Kidney capillary endothelial cell (primary cell): Measurements from ENCODE around the gene OR10S1.
"Not testable (repeated sequence)": the region's sequence is repeated elsewhere in the genome, so short reads cannot be mapped to it uniquely, and the experiment has no call there.

ENCODE experiments used
- DNase-seq: peaks from one replicate; pipeline ENCODE4 v3.0.0-alpha.2; 2018; ENCODE audit warnings: low spot score

The OR10S1 gene, protein sequence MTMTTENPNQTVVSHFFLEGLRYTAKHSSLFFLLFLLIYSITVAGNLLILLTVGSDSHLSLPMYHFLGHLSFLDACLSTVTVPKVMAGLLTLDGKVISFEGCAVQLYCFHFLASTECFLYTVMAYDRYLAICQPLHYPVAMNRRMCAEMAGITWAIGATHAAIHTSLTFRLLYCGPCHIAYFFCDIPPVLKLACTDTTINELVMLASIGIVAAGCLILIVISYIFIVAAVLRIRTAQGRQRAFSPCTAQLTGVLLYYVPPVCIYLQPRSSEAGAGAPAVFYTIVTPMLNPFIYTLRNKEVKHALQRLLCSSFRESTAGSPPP

DNA sequence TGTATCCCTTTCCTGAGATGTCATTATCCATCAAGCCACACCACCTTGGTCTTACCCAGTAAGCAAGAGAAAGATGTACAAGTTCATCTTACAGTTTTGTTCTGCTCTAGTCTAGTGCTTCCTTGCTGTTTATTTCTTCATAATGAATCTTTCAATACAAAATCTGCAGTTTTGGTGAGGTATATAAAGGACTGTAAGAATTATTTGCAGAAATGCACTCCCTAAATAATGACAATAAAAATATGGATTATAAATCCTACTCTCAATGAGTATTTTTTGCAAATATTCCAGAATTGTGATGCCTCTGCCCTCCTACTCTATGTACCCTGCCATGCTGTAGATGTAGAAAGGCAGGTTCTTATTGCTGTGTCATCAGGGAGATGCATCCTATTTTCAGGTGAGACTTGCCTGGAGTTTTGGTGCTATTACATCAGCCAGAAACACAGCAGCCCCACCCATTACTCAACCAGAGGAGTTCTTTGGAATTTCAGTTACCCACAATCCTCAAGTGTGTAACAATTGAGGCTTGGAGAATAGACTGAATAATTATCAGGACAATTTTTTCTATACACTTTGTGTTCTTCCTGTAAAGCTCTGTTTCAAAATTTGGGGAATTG is at the start of gene OR10S1:
TSS of gene OR10S1 (minus strand) at position 51 of the 617 bp plus-strand sequence. CDS start 117 bp downstream, outside the sequence.
- no peak for DNase-seq

DNA sequence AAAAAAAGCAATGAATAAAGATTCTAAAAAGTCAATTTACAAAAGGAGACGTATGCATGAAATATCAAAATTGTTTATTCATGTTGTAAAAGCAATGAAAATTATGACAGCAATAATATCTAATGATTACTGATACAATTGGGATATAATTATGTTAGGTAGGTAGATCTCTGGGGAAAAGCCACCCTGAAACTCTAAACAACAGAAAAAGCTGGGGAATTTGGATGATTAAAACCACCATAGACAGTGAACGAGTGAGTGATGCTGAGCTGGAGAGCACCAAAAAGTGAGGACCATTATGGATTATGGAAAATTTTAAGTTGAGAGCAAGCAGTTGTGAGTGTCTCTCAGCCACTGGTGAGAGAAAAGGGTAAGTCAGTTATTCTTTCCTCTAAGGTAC is 48.9 kb upstream of the OR10S1 start, which contains the start of gene OR10G8:
TSS of gene OR10G8 (plus strand) at position 301 of the 400 bp plus-strand sequence. CDS start 2,825 bp downstream, outside the sequence.
- no peak for DNase-seq

DNA sequence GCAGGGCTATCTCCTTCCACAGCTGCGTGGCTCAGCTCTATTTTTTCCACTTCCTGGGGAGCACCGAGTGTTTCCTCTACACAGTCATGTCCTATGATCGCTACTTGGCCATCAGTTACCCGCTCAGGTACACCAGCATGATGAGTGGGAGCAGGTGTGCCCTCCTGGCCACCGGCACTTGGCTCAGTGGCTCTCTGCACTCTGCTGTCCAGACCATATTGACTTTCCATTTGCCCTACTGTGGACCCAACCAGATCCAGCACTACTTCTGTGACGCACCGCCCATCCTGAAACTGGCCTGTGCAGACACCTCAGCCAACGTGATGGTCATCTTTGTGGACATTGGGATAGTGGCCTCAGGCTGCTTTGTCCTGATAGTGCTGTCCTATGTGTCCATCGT is 38.3 kb upstream of the OR10S1 start:
- not testable (repeated sequence) for DNase-seq

DNA sequence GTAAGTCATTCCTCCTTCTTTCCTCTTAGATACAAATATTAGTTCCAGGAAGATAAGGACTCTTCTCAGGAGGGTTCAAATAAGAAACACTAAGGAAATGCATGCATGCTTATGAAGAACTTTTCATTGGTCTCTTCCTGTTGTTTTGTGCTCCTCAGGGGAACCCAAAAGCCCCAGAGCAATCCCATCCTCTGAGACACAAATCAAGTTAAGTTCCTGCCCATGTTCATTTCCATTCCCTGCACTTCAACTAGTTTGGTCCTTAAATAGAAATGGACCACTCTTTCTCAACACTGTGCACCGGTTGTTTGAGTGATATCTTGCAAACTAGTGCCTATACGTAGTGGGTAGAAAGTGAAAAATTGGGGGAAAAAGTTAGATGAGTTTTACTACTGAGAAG is 35.1 kb upstream of the OR10S1 start, which contains the start of gene OR10G4:
TSS of gene OR10G4 (plus strand) at position 301 of the 400 bp plus-strand sequence. CDS start 2,578 bp downstream, outside the sequence.
- no peak for DNase-seq

DNA sequence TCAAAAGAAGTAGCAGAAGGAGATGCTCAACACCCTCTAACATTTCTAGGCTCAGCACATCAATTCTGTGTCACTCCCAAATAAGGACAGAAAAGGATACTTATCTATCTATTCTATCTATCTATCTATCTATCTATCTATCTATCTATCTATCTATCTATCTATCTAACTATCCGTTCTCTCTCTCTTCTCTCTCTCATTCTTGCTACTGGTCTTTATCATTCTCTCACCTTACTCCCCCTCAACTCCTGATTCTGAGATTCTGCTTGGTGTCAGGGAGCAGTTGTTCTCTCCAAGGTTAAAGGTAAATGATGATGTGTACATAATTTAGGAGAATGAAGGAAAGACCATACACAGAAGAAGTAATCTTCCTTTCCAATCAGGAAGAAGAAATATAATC is 17.5 kb upstream of the OR10S1 start, which contains the start of gene OR10G6:
TSS of gene OR10G6 (minus strand) at position 43 of the 400 bp plus-strand sequence. CDS start at position 43, 0 bp downstream.
- no peak for DNase-seq

DNA sequence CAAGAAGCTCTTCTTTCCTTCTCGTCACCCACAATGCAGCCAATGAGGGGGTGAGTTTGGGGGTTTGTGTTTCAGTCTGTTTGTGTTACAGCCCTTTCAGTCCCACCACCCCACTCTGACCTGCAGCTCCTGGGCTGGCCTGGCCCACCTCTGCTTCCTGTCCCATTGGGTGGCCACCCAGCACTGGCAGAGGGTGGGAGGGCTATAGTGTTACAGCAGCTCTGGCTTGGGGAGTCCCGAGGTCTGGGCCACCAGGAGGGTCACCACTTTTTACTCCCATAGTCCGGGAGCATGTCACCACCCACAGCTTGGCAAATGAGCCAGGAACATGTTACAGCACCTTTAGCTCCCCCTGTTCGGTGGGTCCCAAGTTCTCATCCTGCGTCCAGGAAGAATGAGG is 1.7 kb upstream of the OR10S1 start:
- no peak for DNase-seq

DNA sequence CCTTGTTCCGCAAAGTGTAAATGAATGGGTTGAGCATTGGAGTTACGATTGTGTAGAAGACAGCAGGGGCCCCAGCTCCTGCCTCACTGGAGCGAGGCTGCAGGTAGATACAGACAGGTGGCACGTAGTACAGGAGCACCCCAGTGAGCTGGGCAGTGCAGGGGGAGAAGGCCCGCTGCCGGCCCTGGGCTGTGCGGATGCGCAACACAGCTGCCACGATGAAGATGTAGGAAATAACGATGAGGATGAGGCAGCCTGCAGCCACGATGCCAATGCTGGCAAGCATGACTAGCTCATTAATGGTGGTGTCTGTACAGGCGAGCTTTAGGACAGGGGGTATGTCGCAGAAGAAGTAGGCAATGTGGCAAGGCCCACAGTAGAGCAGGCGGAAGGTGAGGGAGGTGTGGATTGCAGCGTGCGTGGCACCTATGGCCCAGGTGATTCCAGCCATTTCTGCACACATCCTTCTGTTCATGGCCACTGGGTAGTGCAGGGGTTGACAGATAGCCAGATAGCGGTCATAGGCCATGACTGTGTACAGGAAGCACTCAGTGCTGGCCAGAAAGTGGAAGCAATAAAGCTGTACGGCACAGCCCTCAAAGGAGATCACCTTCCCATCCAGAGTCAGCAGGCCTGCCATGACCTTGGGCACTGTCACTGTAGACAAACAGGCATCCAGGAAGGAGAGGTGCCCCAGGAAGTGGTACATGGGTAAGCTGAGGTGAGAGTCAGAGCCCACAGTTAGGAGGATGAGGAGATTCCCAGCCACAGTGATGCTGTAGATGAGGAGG is 616 bp downstream of the OR10S1 start:
- no peak for DNase-seq

DNA sequence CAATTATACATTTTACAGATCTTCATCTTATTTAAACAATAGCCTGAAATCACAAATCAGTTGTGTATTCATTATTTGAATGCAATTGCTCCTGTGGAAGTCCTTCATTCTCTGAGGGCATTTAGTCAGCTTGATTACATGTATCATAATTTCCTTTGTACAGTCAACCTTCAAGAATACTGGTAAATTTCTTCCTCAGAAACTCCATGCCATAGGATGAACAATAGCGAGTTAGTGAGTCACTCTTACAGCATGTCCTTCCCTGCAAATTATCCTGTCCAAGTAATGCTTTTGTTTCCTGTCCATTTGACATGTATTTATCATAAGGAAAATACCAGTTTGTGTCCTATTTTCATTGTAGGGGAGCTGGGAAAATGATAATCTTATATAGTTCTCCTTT is 3.8 kb downstream of the OR10S1 start:
- DNase-seq, result peak; percentile 99

DNA sequence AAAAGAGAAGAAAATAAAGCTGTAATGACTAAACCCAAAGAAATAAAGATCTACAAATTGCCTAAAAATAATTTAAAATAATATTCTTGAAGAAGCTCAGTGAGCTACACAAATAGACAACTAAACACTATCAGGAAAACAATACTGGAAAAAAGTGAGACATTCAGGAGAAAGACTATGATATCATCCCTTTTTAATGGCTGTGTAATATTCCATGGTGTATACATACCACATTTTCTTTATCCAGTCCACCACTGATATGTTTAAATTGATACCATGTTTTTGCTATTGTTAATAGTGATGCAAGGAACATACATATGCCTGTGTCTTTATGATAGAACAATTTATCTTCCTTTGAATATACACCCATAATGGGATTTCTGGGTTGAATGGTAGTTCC is 20.8 kb downstream of the OR10S1 start:
- DNase-seq, result no peak

DNA sequence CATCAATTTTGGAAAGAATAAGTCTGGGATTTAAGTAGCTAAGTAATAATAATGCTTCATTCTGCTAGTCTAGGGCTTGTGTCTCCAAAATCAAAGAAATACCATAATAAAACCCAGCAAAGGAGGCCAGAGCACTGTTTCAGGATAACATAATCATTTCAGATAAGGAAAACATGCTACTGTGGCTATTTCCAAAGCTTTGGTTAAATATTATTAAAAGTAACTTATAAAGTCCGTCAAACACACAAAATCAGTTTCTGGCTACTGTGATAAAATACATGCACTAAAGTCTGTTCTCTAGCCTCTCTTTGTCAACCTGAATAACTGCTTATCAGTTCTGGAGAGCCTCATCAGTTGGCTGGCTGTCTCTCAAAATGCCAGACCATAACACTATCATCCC is 32.4 kb downstream of the OR10S1 start:
- no peak for DNase-seq

DNA sequence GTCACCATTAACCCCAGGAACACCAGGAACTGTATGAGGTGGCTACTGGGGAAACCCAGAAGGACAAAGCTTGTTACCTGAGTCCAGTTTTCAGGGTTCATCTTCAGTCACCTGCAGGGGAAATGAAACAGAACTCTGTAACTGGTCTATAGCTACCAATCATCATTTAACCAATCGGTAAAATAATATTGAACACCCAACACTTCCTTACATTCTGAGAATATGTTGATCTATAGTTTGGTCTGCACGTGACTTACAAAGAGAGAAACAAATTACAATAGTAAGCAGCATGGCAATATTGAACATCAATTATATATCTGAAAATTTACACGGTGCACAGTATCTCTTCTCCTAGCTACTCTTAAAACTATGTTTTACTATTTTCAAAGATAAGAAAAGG is 33.8 kb downstream of the OR10S1 start, which contains the start of gene OR6T1:
TSS of gene OR6T1 (minus strand) at position 101 of the 400 bp plus-strand sequence. CDS start at position 101, 0 bp downstream.
- DNase-seq, result no peak

DNA sequence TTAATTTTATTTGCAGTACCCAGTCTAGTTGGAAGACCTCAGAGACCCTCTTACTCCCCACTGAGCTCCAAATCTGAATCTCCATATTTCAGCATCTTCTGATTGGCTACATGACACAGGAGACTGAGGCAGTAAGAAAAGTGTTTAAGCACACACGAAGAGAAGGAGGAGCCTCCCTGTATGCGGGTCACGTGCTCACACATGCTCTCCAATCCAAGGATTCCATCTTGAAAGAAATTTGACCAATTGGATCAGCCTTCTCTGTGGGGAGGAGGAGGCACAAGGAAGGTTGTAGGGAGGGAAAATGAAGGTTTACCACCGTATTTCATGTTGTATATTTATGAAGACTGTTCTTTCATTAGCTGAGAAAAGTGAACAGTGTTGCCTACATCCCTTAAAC is 35.2 kb downstream of the OR10S1 start:
- no peak for DNase-seq

DNA sequence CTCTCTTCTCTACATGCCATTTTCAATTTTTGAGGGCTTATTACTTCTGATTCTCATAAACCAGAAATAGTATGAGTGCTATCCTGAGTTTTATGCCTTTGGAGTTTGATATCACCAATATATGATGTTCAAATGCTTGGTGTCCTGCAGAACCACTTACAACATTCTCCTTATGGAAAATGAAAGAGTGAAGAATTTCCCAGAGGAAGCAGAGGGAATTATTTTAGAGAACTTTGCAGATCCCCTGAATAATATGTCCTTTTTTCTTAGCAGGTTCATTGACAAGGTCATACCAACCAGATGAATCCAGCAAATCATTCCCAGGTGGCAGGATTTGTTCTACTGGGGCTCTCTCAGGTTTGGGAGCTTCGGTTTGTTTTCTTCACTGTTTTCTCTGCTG is 38.3 kb downstream of the OR10S1 start, which contains the start of gene OR4D5:
TSS of gene OR4D5 (plus strand) at position 301 of the 400 bp plus-strand sequence. CDS start at position 301, 0 bp downstream.
- no peak for DNase-seq
